ENCODE data around the gene RNASE8. TPM values are rescaled to one million over a fixed set of nuclear protein-coding genes. Genes with fewer than 3 reads are reported as not detected.

The RNASE8 gene
- total and polyA plus RNA-seq, 2 of the 4 experiments (the other 2 are of a cell fraction): not detected

- no peak overlapping the region for H2BK15ac ChIP-seq (ENCODE audit: low read depth, low read length)
- no TSS peak for BruUV-seq (replicated peaks)
- no peaks in the 10 kb centered on the region; the same call in 1 of the 2 replicates for H3K4me1 ChIP-seq (ENCODE audit: control insufficient read depth, insufficient read depth, low read length)
- H3K4ac ChIP-seq (ENCODE audit: low read depth, low read length): no peak overlapping the region
- H3K4me3 ChIP-seq (ENCODE audit: insufficient read depth, low read depth, low read length): no peak overlapping the region
- H3K9me3 ChIP-seq (ENCODE audit: control insufficient read depth, insufficient read depth, low read length): no peaks in the 10 kb centered on the region
- dilution Hi-C loops (cut with HindIII; ENCODE audit: low sequenced_read_pairs, unreplicated experiment): no loop called here
- no peak overlapping the region for H3K14ac ChIP-seq (replicated peaks; ENCODE audit: low read depth, low read length)
- H3K36me3 ChIP-seq (ENCODE audit: control insufficient read depth, insufficient read depth, low read length): no peaks in the 10 kb centered on the region
- no peak overlapping the region for H2BK20ac ChIP-seq (ENCODE audit: low read depth, low read length)
- no peak overlapping the region for H4K8ac ChIP-seq (ENCODE audit: low read depth in 2 of 2, low read length in 2 of 2)
- no peaks in the 10 kb centered on the region for H4K20me1 ChIP-seq (ENCODE audit: insufficient read depth, low read length)
- DNase-seq: peak; percentile 86
- H3K9ac ChIP-seq (ENCODE audit: low read depth, low read length): no peak overlapping the region
- H2AFZ ChIP-seq (replicated peaks; ENCODE audit: low read length, poor library complexity): no peak overlapping the region
- TF ChIP-seq USF2 (IDR thresholded peaks at IDR 0.05; ENCODE audit: low read depth, low read length) (no peak), ELK1 (IDR thresholded peaks at IDR 0.05; ENCODE audit: borderline replicate concordance, low read depth, low read length) (no peak), MAFK (IDR thresholded peaks at IDR 0.05; ENCODE audit: low read depth, low read length) (no peak), MAZ (IDR thresholded peaks at IDR 0.05; ENCODE audit: borderline replicate concordance, low read depth, low read length) (no peak), RFX5 (IDR thresholded peaks at IDR 0.05; ENCODE audit: low read depth, low read length) (no peak), RCOR1 (IDR thresholded peaks at IDR 0.05; ENCODE audit: insufficient replicate concordance, low read length) (no peak), NFE2L2 (IDR thresholded peaks at IDR 0.05; ENCODE audit: low read depth, low read length) (no peak), CHD1 (IDR thresholded peaks at IDR 0.05; ENCODE audit: low read depth, low read length) (no peak), FOS (IDR thresholded peaks at IDR 0.05; ENCODE audit: low read depth, low read length) (no peak), RAD21 (IDR thresholded peaks at IDR 0.05; ENCODE audit: low read length) (no peak; the same call in 1 of the 2 replicates), MXI1 (IDR thresholded peaks at IDR 0.05; ENCODE audit: borderline replicate concordance, low read depth, low read length) (no peak), BHLHE40 (IDR thresholded peaks at IDR 0.05; ENCODE audit: low read depth, low read length) (no peak), SMC3 (IDR thresholded peaks at IDR 0.05; ENCODE audit: low read depth, low read length) (no peak), CEBPB (IDR thresholded peaks at IDR 0.05; ENCODE audit: low read depth, low read length) (no peak), POLR2A (IDR thresholded peaks at IDR 0.05; ENCODE audit: low read depth, low read length) (no peak)
- TF ChIP-seq, protein P1, sequence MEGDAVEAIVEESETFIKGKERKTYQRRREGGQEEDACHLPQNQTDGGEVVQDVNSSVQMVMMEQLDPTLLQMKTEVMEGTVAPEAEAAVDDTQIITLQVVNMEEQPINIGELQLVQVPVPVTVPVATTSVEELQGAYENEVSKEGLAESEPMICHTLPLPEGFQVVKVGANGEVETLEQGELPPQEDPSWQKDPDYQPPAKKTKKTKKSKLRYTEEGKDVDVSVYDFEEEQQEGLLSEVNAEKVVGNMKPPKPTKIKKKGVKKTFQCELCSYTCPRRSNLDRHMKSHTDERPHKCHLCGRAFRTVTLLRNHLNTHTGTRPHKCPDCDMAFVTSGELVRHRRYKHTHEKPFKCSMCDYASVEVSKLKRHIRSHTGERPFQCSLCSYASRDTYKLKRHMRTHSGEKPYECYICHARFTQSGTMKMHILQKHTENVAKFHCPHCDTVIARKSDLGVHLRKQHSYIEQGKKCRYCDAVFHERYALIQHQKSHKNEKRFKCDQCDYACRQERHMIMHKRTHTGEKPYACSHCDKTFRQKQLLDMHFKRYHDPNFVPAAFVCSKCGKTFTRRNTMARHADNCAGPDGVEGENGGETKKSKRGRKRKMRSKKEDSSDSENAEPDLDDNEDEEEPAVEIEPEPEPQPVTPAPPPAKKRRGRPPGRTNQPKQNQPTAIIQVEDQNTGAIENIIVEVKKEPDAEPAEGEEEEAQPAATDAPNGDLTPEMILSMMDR (conservative IDR thresholded peaks at IDR 0.05; ENCODE audit: low read depth, low read length): no peak
- no peak overlapping the region for H2BK5ac ChIP-seq (ENCODE audit: low read depth, low read length, poor library complexity, severe bottlenecking)
- H4K91ac ChIP-seq (ENCODE audit: insufficient read depth, low read depth, low read length): no peak overlapping the region
- intact Hi-C loops (cut with micrococcal nuclease): no loop called here
- no peak overlapping the region for H3K4me2 ChIP-seq (ENCODE audit: low read depth, low read length)
- no peak overlapping the region for H3K23ac ChIP-seq (ENCODE audit: low read depth, low read length)
- no peak overlapping the region for H3K18ac ChIP-seq (ENCODE audit: low read depth, low read length)
- WGBS, 2 experiments (ENCODE audit: extremely low coverage in 2 of 2, insufficient read length in 1 of 2): 33% methylated on average over 2 of the region's 3 CpGs; no CpG with 5 or more reads in 1 of the 2 experiments
- no peaks in the 10 kb centered on the region for H3K79me1 ChIP-seq (ENCODE audit: low read depth in 1 of 2, low read length in 2 of 2)
- no peak overlapping the region for H2AK5ac ChIP-seq (ENCODE audit: low read depth, low read length)
- ChIA-PET CTCF (interaction anchor here (0.7 to 2.1 kb wide), 6 partner anchors 29 to 49 kb away, joined by 3 to 8 read pairs (median 4); no protein-coding TSS in a partner anchor), POLR2A (ENCODE audit: unreplicated experiment) (no interaction called here)
- H2BK120ac ChIP-seq (ENCODE audit: low read depth, low read length): no peak overlapping the region
- H2AK9ac ChIP-seq (replicated peaks; ENCODE audit: low read depth, low read length, poor library complexity): no peak overlapping the region
- in situ Hi-C loops (cut with MboI; ENCODE audit: low sequenced_read_pairs): no loop called here
- H4K5ac ChIP-seq (ENCODE audit: low read depth, low read length): no peak overlapping the region
- no peaks in the 10 kb centered on the region for H3K27me3 ChIP-seq (ENCODE audit: control insufficient read depth, insufficient read depth, low read length)
- H3K9me1 ChIP-seq (ENCODE audit: insufficient read depth, low read length): peaks cover 3% of the 10 kb centered on the region; the same call in 1 of the 2 replicates
- no peak overlapping the region for H3K27ac ChIP-seq (ENCODE audit: insufficient read depth, low read length)
- H3K56ac ChIP-seq (ENCODE audit: extremely low read depth, insufficient read depth, low read length): no peak overlapping the region
- ATAC-seq (ENCODE audit: low read depth): peak; percentile 87
Measured at GRCh38 chr14:21063479-21063878, 5.9 kb downstream of the RNASE8 start.
